HepG2 (cell line): ENCODE data around the gene ABCB6. TPM values are rescaled to one million over a fixed set of nuclear protein-coding genes. Genes with fewer than 3 reads are reported as not detected.
A peak's percentile ranks its signal among the peaks of the same experiment; 100 is the strongest.

Source experiments
- HMGA1 ChIP-seq: sonication (generic); formaldehyde crosslinking; conservative IDR thresholded peaks from 2 replicates; pipeline ENCODE4 v1.4.0; 2020; ENCODE audit warnings: missing genetic modification reagents
- HNRNPL ChIP-seq: fragments of 200-400 bp; formaldehyde crosslinking; IDR thresholded peaks from 2 replicates; pipeline ENCODE4 v1.6.1; 2017; ENCODE audit warnings: mild to moderate bottlenecking, low read depth, low read length
- MED13 ChIP-seq: sonication (generic); formaldehyde crosslinking; IDR thresholded peaks from 2 replicates; pipeline ENCODE4 v1.5.0; 2020; ENCODE audit warnings: missing genetic modification reagents
- NFYB ChIP-seq: sonication (generic); formaldehyde crosslinking; IDR thresholded peaks from 2 replicates; pipeline ENCODE4 v1.4.0; 2020; ENCODE audit warnings: missing genetic modification reagents
- PHB2 ChIP-seq: fragments of 450-650 bp; IDR thresholded peaks from 2 replicates; pipeline ENCODE4 v1.6.1; 2018; ENCODE audit not compliant: partially characterized antibody
- POLR2AphosphoS2 ChIP-seq: IDR thresholded peaks from 2 replicates; pipeline ENCODE4 v1.6.1; 2011; ENCODE audit warnings: low read depth, low read length, improper control_type of control experiment
- RBM22 ChIP-seq: fragments of 200-400 bp; formaldehyde crosslinking; optimal IDR thresholded peaks from 2 replicates; pipeline ENCODE3; 2017; ENCODE audit warnings: mild to moderate bottlenecking, low read length, moderate library complexity
- TAF15 ChIP-seq: fragments of 200-400 bp; formaldehyde crosslinking; IDR thresholded peaks from one replicate; pipeline ENCODE4 v1.6.1; 2018; ENCODE audit warnings: mild to moderate bottlenecking, low read depth, low read length; ENCODE audit not compliant: poor library complexity, severe bottlenecking
- TSC22D2 ChIP-seq: sonication (generic); formaldehyde crosslinking; IDR thresholded peaks from 2 replicates; pipeline ENCODE4 v1.5.1; 2020; ENCODE audit warnings: missing genetic modification reagents, mild to moderate bottlenecking, borderline replicate concordance
- YEATS4 ChIP-seq: sonication (generic); formaldehyde crosslinking; IDR thresholded peaks from 2 replicates; pipeline ENCODE4 v1.4.0; 2020; ENCODE audit warnings: missing genetic modification reagents, borderline replicate concordance
- ZNF10 ChIP-seq: sonication (generic); formaldehyde crosslinking; IDR thresholded peaks from 2 replicates; pipeline ENCODE4 v1.4.0; 2020; ENCODE audit warnings: mild to moderate bottlenecking, low read depth, missing genetic modification reagents, borderline replicate concordance
- ZNF292 ChIP-seq: sonication (generic); formaldehyde crosslinking; IDR thresholded peaks from 2 replicates; pipeline ENCODE4 v1.8.1; 2022; ENCODE audit warnings: mild to moderate bottlenecking, low read depth, missing genetic modification reagents, borderline replicate concordance
- ZNF615 ChIP-seq: sonication (generic); formaldehyde crosslinking; IDR thresholded peaks from 2 replicates; pipeline ENCODE4 v1.5.0; 2020; ENCODE audit warnings: mild to moderate bottlenecking, missing genetic modification reagents, borderline replicate concordance
- ZNF713 ChIP-seq: sonication (generic); formaldehyde crosslinking; IDR thresholded peaks from 2 replicates; pipeline ENCODE4 v1.4.0; 2020; ENCODE audit warnings: mild to moderate bottlenecking, missing genetic modification reagents
- polyA plus RNA-seq, 8 experiments: library from polyadenylated mRNA; depleted of rRNA in 3 of 8; stranded (reverse) in 7 of 8; unstranded in 1 of 8; fragments of >200 nt; fragmentation: Illumina TruSeq in 4 of 8; extraction: Trizol in 4 of 8; gene quantifications; 2 replicates each; pipeline versions ENCODE4 v1.2.1 to v1.2.3, GENCODE V29; 2011 to 2016; ENCODE audit warnings: low read depth in 4 of 8, missing spikeins in 1 of 8, mixed read lengths in 1 of 8; ENCODE audit not compliant: insufficient read depth in 1 of 8
- total RNA-seq, 5 experiments: library from RNA; depleted of rRNA; stranded (reverse); fragments of >200 nt; fragmentation: Illumina TruSeq; extraction: Trizol; gene quantifications; 2 replicates each; pipeline ENCODE4 v1.2.3, GENCODE V29; 2016; ENCODE audit warnings: low read depth in 1 of 5
- TF ChIP-seq, protein P1 (sequence below): sonication (generic); formaldehyde crosslinking; IDR thresholded peaks from 2 replicates; pipeline ENCODE4 v1.4.0; 2020; ENCODE audit warnings: mild to moderate bottlenecking, missing genetic modification reagents, borderline replicate concordance
- TF ChIP-seq, protein P2 (sequence below): IDR thresholded peaks from 2 replicates; pipeline ENCODE4 v1.6.1; 2016; ENCODE audit warnings: low read depth
- TF ChIP-seq, protein P3 (sequence below): sonication (generic); formaldehyde crosslinking; IDR thresholded peaks from 2 replicates; pipeline ENCODE4 v1.4.0; 2020; ENCODE audit warnings: missing genetic modification reagents, mild to moderate bottlenecking, borderline replicate concordance

The ABCB6 gene
- total and polyA plus RNA-seq, 2 of the 13 experiments (the other 11 are each of a cell fraction or from before 2014, with no cell fraction given), result 91.1 to 137 TPM

DNA sequence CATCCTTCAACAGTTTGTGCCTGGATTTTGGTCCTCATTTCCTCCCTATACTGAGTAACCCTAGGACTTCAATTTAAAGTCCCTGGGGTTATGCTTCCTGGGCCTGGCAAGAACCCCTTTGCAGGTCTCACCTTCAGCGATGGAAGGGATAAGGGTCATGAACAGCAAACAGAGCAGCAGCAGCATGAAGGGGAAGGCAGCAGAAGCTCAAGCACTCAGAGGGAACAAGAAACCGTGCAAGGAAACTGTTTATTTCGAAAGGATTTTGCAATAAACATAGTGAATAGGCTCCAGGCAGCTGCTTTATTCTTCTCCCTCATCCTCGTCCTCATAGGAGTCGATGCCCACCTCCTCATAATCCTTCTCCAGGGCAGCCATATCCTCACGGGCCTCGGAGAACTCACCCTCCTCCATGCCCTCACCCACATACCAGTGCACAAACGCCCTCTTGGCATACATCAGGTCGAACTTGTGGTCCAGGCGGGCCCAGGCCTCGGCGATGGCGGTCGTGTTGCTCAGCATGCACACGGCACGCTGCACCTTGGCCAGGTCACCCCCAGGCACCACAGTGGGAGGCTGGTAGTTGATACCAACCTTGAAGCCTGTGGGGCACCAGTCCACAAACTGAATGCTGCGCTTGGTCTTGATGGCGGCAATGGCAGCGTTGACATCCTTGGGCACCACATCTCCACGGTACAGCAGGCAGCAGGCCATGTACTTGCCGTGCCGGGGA, 31.5 kb upstream of the ABCB6 start (continued):
- TF ChIP-seq, protein P1, sequence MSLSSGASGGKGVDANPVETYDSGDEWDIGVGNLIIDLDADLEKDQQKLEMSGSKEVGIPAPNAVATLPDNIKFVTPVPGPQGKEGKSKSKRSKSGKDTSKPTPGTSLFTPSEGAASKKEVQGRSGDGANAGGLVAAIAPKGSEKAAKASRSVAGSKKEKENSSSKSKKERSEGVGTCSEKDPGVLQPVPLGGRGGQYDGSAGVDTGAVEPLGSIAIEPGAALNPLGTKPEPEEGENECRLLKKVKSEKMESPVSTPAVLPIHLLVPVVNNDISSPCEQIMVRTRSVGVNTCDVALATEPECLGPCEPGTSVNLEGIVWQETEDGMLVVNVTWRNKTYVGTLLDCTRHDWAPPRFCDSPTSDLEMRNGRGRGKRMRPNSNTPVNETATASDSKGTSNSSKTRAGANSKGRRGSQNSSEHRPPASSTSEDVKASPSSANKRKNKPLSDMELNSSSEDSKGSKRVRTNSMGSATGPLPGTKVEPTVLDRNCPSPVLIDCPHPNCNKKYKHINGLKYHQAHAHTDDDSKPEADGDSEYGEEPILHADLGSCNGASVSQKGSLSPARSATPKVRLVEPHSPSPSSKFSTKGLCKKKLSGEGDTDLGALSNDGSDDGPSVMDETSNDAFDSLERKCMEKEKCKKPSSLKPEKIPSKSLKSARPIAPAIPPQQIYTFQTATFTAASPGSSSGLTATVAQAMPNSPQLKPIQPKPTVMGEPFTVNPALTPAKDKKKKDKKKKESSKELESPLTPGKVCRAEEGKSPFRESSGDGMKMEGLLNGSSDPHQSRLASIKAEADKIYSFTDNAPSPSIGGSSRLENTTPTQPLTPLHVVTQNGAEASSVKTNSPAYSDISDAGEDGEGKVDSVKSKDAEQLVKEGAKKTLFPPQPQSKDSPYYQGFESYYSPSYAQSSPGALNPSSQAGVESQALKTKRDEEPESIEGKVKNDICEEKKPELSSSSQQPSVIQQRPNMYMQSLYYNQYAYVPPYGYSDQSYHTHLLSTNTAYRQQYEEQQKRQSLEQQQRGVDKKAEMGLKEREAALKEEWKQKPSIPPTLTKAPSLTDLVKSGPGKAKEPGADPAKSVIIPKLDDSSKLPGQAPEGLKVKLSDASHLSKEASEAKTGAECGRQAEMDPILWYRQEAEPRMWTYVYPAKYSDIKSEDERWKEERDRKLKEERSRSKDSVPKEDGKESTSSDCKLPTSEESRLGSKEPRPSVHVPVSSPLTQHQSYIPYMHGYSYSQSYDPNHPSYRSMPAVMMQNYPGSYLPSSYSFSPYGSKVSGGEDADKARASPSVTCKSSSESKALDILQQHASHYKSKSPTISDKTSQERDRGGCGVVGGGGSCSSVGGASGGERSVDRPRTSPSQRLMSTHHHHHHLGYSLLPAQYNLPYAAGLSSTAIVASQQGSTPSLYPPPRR (CRISPR knock-in tag), result no peak
- TF ChIP-seq ZNF615 (CRISPR knock-in tag) (no peak), TSC22D2 (CRISPR knock-in tag) (no peak), PHB2 (no peak), ZNF713 (CRISPR knock-in tag) (no peak), MED13 (CRISPR knock-in tag) (no peak), YEATS4 (CRISPR knock-in tag) (no peak), NFYB (CRISPR knock-in tag) (no peak), ZNF10 (CRISPR knock-in tag) (no peak), ZNF292 (CRISPR knock-in tag) (no peak), HMGA1 (CRISPR knock-in tag) (no peak), HNRNPL (peak; percentile 72; the same call in 1 of the 2 replicates), POLR2AphosphoS2 (no peak), RBM22 (no peak), TAF15 (no peak)
- TF ChIP-seq, protein P2, sequence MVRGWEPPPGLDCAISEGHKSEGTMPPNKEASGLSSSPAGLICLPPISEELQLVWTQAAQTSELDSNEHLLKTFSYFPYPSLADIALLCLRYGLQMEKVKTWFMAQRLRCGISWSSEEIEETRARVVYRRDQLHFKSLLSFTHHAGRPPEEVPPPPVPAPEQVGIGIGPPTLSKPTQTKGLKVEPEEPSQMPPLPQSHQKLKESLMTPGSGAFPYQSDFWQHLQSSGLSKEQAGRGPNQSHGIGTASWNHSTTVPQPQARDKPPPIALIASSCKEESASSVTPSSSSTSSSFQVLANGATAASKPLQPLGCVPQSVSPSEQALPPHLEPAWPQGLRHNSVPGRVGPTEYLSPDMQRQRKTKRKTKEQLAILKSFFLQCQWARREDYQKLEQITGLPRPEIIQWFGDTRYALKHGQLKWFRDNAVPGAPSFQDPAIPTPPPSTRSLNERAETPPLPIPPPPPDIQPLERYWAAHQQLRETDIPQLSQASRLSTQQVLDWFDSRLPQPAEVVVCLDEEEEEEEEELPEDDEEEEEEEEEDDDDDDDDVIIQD (CRISPR knock-in tag), result peak; percentile 5; the same call in 1 of the 2 replicates
- TF ChIP-seq, protein P3, sequence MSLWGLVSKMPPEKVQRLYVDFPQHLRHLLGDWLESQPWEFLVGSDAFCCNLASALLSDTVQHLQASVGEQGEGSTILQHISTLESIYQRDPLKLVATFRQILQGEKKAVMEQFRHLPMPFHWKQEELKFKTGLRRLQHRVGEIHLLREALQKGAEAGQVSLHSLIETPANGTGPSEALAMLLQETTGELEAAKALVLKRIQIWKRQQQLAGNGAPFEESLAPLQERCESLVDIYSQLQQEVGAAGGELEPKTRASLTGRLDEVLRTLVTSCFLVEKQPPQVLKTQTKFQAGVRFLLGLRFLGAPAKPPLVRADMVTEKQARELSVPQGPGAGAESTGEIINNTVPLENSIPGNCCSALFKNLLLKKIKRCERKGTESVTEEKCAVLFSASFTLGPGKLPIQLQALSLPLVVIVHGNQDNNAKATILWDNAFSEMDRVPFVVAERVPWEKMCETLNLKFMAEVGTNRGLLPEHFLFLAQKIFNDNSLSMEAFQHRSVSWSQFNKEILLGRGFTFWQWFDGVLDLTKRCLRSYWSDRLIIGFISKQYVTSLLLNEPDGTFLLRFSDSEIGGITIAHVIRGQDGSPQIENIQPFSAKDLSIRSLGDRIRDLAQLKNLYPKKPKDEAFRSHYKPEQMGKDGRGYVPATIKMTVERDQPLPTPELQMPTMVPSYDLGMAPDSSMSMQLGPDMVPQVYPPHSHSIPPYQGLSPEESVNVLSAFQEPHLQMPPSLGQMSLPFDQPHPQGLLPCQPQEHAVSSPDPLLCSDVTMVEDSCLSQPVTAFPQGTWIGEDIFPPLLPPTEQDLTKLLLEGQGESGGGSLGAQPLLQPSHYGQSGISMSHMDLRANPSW (CRISPR knock-in tag), result 0 out of 2 replicates have a peak, but pooled peaks have one; percentile 17
